ENCODE measurements around the gene SHISA6.

Gene SHISA6

DNA sequence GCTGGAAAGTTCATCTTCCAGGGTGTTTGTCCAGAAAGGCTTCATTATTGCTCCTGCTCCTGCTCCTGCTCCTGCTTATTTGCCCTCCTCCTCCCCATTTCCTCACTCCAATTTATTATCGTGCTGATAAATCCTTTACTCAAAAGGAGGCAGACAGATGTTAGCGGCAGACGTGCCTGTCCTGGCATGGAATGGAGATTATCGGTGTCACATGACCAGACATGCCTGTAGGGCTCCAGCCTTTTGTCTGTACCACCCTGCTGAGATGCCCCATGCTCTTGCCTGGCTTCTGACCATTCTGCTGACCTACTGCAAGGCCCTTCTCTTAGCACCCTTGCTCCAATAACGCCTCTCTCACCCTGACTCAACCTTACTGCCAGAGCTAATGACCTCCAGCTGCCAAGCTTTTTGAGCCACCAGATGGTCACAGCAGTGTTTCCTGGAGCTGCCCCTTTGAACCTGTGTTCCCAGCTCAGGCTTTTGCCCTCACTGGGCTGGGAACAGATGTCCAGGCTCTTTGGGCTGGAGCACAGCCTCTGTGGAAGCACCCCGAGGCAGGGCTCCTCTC is 370.1 kb downstream of the SHISA6 start:
- DNase-seq: no peak

DNA sequence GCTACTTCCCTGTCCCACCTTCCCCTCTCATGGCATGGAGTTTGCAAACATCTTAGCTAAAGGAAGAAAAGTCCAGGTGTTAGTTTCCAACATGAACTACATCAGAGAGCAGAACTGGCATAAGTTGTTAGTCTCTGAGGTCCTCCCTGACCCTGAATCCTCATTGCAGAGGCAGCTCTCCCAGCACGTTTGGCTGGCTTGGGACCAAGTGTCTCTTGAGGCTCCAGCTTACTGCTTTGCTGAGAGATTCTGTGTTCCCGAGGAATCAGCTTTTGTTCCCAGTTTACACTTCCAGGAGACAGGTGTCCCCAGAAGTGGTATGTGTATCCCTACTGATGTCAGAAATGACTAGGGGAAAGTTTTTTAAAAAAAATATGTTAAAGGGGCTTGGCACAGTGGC is 371.9 kb downstream of the SHISA6 start:
- DNase-seq: no peak
